ENCODE data around the gene DENND1B.

DENND1B gene

DNA sequence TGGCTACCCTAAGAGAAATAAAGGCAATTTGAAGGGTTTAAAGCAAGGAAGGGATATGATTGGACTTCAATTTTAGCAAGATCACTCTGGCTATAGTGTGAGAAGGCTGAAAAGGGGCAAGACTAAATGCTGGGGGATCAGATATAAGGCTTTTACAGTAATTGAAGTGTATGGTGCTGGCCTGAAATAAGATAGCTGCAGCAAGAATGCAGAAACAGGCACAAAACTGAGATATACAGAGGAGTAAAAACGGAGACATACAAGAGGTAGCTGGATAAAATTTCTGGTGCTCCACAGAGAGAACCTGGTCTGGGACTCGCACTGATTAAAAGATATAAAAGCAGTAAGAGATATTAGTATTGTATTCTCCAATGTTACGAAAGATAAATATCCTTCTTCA is 92.0 kb downstream of the DENND1B start:
- no peak for DNase-seq

DNA sequence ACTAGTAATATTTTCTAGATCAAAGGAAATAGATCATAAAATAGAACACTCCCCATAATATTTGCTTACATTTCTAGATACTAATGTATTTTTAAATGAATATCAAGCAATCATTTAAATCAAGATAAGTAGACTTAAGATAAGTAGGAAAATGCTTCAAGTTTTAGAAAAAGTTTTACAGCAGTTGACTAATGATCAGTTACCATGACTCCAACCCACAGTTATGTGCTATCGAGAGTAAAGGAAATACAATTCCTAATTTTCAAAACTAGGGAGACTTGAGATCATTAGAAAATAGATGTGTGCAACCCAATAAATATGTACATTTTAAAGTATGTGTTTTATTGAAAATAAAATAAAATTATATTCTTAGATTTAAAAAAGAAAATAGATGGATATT is 95.0 kb downstream of the DENND1B start:
- no peak for DNase-seq

DNA sequence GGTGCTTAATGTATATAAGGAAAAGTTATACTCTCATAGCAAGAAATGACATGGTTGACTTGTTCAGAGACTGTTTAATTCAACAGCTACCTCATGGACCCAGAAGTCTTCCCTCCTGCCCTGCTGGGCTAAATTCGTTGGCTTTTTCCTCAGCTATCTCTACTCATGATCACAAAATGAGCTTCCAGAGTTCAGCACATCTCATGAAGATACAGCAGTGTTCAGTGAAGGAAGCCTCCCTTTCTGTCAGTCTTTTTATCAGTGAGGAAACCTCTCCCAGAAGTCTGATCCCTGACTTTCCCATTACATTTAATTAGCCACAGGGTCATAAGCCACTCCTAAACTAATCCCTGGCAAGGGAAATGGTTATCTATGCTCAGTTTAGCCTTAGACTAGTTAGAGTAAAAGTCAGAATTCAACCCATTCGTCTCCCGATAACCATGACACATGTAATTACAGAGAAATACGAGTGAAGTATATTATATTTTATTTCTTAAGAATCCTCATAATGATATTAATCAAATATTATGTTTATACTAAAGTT is 97.5 kb downstream of the DENND1B start:
- no peak for DNase-seq

GRCh38 chr1:197677313-197677712 is 98.0 kb downstream of the DENND1B start:
- no peak for DNase-seq

GRCh38 chr1:197675583-197676208 is 99.6 kb downstream of the DENND1B start:
- DNase-seq = no peak

- no peak for DNase-seq
Observed at GRCh38 chr1:197674286-197674685, 101.0 kb downstream of the DENND1B start.

DNA sequence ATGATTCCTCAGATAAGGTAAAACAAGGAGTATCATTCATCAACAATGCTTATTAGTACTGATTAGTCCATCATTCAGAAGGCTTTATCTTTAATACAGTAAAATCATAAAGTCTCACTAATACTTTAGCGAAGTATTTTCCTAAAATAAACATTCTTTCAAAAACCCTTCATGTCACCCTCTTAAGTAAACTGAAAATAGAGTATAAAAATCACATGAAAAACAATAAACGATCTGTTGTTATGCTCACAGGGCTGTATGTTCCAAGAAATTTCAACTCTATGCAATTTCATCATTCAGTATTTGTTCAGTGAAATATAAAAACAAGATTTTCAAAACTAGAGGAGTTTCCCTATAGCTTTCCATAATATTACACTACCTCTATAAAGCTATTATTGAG is 102.0 kb downstream of the DENND1B start:
- DNase-seq = no peak

- no peak for DNase-seq
Observed at GRCh38 chr1:197672347-197672746, 102.9 kb downstream of the DENND1B start.

DNA sequence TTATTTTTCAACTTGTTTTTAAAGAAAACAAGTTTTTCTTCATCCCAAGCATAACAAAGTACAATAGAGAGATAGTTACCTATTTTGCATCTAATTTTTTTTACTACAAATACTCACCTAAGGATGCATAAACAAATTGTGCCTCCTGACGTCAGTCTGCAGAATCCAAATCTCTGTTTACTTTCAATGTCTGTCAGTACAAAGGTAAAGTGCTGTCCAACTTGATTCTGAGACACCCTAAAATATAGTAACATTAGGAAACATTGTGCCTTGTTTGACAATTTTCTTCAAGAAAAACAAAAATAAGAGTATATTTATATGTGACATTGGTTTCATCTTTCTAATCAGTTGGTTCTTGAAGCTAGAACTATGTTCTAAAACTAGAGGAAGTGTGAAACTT is 103.4 kb downstream of the DENND1B start:
- DNase-seq = no peak

DNA sequence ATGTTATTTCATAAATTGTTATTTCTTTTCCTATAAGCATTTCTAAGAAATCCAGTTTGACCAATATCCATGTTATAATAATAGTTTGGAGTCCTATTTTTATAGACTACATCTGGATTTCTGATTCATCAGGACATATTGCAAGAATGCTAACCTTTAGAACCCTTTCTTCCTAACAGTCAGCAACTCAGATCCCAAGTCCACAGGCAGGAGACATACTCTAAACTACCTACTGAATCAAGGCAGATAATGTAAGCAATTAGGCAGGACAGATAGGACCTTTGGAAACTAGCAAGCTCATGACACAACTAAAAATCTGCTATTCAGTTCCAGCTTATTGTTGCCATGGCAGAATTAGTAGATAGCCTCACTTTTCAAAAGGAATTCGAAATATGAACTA is 104.1 kb downstream of the DENND1B start:
- DNase-seq = no peak

- no peak for DNase-seq
Observed at GRCh38 chr1:197666769-197667285, 108.5 kb downstream of the DENND1B start.

- DNase-seq = no peak
Observed at GRCh38 chr1:197664391-197664790, 110.9 kb downstream of the DENND1B start.

DNA sequence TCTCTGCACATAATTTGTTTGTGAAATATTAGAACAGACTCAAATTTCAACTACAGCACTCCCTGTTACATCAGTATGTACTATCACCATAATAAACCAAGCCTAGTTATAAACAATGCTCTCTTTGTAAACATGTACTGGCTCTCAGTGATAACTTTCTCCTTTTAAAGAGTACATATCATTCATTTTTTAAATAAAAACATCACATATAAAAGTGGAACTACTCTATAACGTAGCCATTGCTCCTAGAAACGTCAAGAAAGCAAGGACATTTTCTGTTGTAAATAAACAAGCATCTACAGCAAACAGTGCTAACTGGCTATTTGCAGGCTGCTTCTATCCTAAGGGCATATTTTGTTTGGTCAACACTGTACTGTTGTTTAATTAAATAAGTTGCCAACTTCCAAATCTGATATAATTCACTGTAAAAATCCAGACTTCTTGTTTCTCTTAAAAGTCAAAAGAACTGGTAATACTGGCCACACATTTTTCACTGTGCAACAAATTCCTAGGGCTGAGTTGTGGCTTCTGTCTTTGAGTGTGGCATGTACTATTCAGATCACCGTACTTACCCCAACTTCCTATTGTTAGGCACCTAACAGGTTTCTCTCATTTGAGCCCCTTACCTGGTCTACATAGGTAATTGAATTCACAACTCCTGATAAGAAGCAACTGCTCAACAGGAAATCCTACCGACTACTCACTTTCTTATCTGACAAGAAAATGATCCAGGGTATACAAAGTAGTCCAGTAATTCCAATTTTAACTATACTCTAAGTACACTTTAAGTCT is 111.9 kb downstream of the DENND1B start:
- DNase-seq = no peak

DNA sequence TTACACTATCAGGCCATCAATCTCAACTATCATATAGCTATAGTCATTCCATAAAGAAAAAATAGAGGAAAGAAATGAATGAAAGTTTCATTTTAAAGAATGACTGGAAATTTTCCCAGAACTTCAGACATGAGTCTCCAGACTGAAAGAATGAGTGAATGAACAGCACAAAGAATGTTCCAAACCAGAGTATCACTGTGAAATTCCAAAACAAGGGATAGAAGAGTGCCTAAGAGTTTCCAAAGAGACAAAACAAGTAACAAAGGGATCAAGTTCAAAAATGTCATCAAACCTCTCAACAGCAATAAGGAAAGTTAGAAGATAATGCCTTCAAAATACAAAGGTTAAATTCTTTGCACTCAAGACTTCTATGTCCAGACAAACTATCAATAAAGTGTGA is 114.9 kb downstream of the DENND1B start:
- DNase-seq = no peak

- no peak for DNase-seq
Observed at GRCh38 chr1:197659171-197659570, 116.1 kb downstream of the DENND1B start.

- DNase-seq = no peak
Observed at GRCh38 chr1:197649188-197649587, 126.1 kb downstream of the DENND1B start.

- DNase-seq = no peak
Observed at GRCh38 chr1:197638316-197638715, 137.0 kb downstream of the DENND1B start.

GRCh38 chr1:197637406-197637805 is 137.9 kb downstream of the DENND1B start:
- DNase-seq = no peak

- no peak for DNase-seq
Observed at GRCh38 chr1:197633447-197634078, 141.7 kb downstream of the DENND1B start.

- no peak for DNase-seq
Observed at GRCh38 chr1:197632651-197633050, 142.6 kb downstream of the DENND1B start.

GRCh38 chr1:197632005-197632404 is 143.3 kb downstream of the DENND1B start:
- DNase-seq = no peak

- no peak for DNase-seq
Observed at GRCh38 chr1:197622371-197622770, 152.9 kb downstream of the DENND1B start.

- DNase-seq = no peak
Observed at GRCh38 chr1:197621761-197622160, 153.5 kb downstream of the DENND1B start.

All from T-helper 1 cell (primary cell).